Mesodermal cell (in vitro differentiated cells): Measurements from ENCODE around the gene HABP4.

Experiments used
- H3K27ac ChIP-seq: 2 replicates; pipeline ENCODE4 v1.7.0; 2013; ENCODE audit warnings: mild to moderate bottlenecking, low read depth, low read length, moderate library complexity; ENCODE audit not compliant: severe bottlenecking
- H3K36me3 ChIP-seq: 2 replicates; pipeline ENCODE4 v1.7.1; 2013; ENCODE audit warnings: mild to moderate bottlenecking, low read length, moderate library complexity; ENCODE audit not compliant: control insufficient read depth, insufficient read depth
- H3K4me1 ChIP-seq: one replicate; pipeline ENCODE4 v1.7.1; 2013; ENCODE audit warnings: mild to moderate bottlenecking, low read length; ENCODE audit not compliant: insufficient read depth, control insufficient read depth, poor library complexity, severe bottlenecking
- H3K4me3 ChIP-seq: 2 replicates; pipeline ENCODE4 v1.7.0; 2013; ENCODE audit warnings: low read length, control low read depth, mild to moderate bottlenecking; ENCODE audit not compliant: insufficient read depth, poor library complexity, severe bottlenecking; ENCODE audit errors: extremely low read depth
- H3K9me3 ChIP-seq: 2 replicates; pipeline ENCODE4 v1.7.1; 2013; ENCODE audit warnings: mild to moderate bottlenecking, low read length, moderate library complexity; ENCODE audit not compliant: control insufficient read depth
- WGBS, 2 experiments: methylation state at CpG; one replicate each; pipeline ENCODE4 v1.1.5; 2013; ENCODE audit warnings: missing lambda C conversion rate in 2 of 2; ENCODE audit not compliant: insufficient coverage in 2 of 2; 5-methylcytosine and 5-hydroxymethylcytosine counted together

HABP4 gene

GRCh38 chr9:96524045-96524444 is 74.1 kb downstream of the HABP4 start:
- Histone ChIP-seq H3K27ac (no peak overlapping the region), H3K4me1 (no peaks in the 10 kb centered on the region), H3K9me3 (no peaks in the 10 kb centered on the region), H3K36me3 (peaks cover 72% of the 10 kb centered on the region), H3K4me3 (no peak overlapping the region)
- 94 to 97% methylated on average over 7 of the region's 7 CpGs for WGBS, 2 experiments

- peaks cover 70% of the 10 kb centered on the region for H3K36me3 ChIP-seq
Measured at GRCh38 chr9:96524764-96525163, 74.8 kb downstream of the HABP4 start.

GRCh38 chr9:96532173-96532572 is 82.2 kb downstream of the HABP4 start:
- Histone ChIP-seq H3K4me3 (no peak overlapping the region), H3K27ac (no peak overlapping the region), H3K9me3 (peaks cover 5% of the 10 kb centered on the region), H3K36me3 (peaks cover 56% of the 10 kb centered on the region), H3K4me1 (no peaks in the 10 kb centered on the region)

More at GRCh38 chr9:96524764-96525163, 74.8 kb downstream of the HABP4 start:
- Histone ChIP-seq H3K4me1 (no peaks in the 10 kb centered on the region), H3K4me3 (no peak overlapping the region), H3K9me3 (no peaks in the 10 kb centered on the region), H3K27ac (no peak overlapping the region)
- WGBS, 2 experiments, result 100% methylated on average over 1 to 2 of the region's 2 CpGs

GRCh38 chr9:96540106-96540505 is 90.1 kb downstream of the HABP4 start:
- H3K36me3 ChIP-seq, result peaks cover 43% of the 10 kb centered on the region
- H3K4me3 ChIP-seq, result no peak overlapping the region
- no peaks in the 10 kb centered on the region for H3K9me3 ChIP-seq
- H3K27ac ChIP-seq, result no peak overlapping the region
- no peaks in the 10 kb centered on the region for H3K4me1 ChIP-seq
- WGBS, 2 experiments, result 100% methylated on average over 2 of the region's 3 CpGs; no CpG with 5 or more reads in 1 of the 2 experiments
